ENCODE results near the gene CARD19. TPM values are rescaled to one million over a fixed set of nuclear protein-coding genes. Genes with fewer than 3 reads are reported as not detected.

The CARD19 gene
- total and polyA plus RNA-seq, 9 of the 15 experiments (the other 6 are each of a cell fraction or from before 2014, with no cell fraction given): 0.90 to 34.9 (median 14.6) TPM

GRCh38 chr9:93159601-93160471 lies 63.8 kb downstream of the CARD19 start (continued):
- TF ChIP-seq ZNF395 (CRISPR knock-in tag; IDR thresholded peaks at IDR 0.05) (no peak), DACH1 (IDR thresholded peaks at IDR 0.05; ENCODE audit: partially characterized antibody) (no peak), POLR2AphosphoS5 (IDR thresholded peaks at IDR 0.05; ENCODE audit: control insufficient read depth, insufficient read depth, low read depth, low read length) (no peak), POLR2H (tag; IDR thresholded peaks at IDR 0.05; ENCODE audit: low read depth) (no peak), SMARCC2 (IDR thresholded peaks at IDR 0.05; ENCODE audit: low read depth) (no peak), ZHX1 (conservative IDR thresholded peaks at IDR 0.05; ENCODE audit: low read length) (no peak), ZBTB33 (CRISPR knock-in tag; IDR thresholded peaks at IDR 0.05) (no peak), POU5F1 (IDR thresholded peaks at IDR 0.05; ENCODE audit: borderline replicate concordance, low read depth, low read length, partially characterized antibody) (no peak), JUND (IDR thresholded peaks at IDR 0.05; ENCODE audit: borderline replicate concordance, low read depth, low read length) (0 out of 2 replicates have a peak, but pooled peaks have one; percentile 40), JUND (tag; IDR thresholded peaks at IDR 0.05; ENCODE audit: borderline replicate concordance, low read depth, low read length) (no peak; the same call in 2 of the 3 replicates), KAT2B (IDR thresholded peaks at IDR 0.05; ENCODE audit: low read depth, low read length) (no peak), CC2D1A (IDR thresholded peaks at IDR 0.05) (peak; percentile 84), JUN (IDR thresholded peaks at IDR 0.05; ENCODE audit: borderline replicate concordance, low read depth, low read length) (0 out of 2 replicates have a peak, but pooled peaks have one; percentile 9), JUN (CRISPR knock-in tag; IDR thresholded peaks at IDR 0.05; ENCODE audit: borderline replicate concordance) (no peak), CBX2 (IDR thresholded peaks at IDR 0.05; ENCODE audit: insufficient read depth, low read length, poor library complexity, severe bottlenecking) (no peak), KDM2B (CRISPR knock-in tag; IDR thresholded peaks at IDR 0.05) (no peak), HDAC6 (IDR thresholded peaks at IDR 0.05; ENCODE audit: low read depth, low read length) (no peak), HNRNPL (IDR thresholded peaks at IDR 0.05; ENCODE audit: low read depth, low read length) (no peak), ZNF830 (CRISPR knock-in tag; IDR thresholded peaks at IDR 0.05) (no peak), FOXP1 (CRISPR knock-in tag; IDR thresholded peaks at IDR 0.05) (no peak), ZNF174 (CRISPR knock-in tag; IDR thresholded peaks at IDR 0.05) (no peak)

All from K562 (cell line).